OCI-LY1 (cell line): ENCODE results near the gene INTS12.
A peak's percentile ranks its signal among the peaks of the same experiment; 100 is the strongest.

Experiments
- H2AFZ ChIP-seq: fragments of 200-600 bp; sonication (generic), shearing (Covaris generic); 2 replicates; pipeline ENCODE4 v1.6.0; 2014; ENCODE audit warnings: antibody characterized with exemption, mild to moderate bottlenecking, low read length
- H3F3A ChIP-seq: fragments of 200-600 bp; sonication (generic), shearing (Covaris generic); 2 replicates; pipeline ENCODE4 v1.6.0; 2014; ENCODE audit warnings: mild to moderate bottlenecking, antibody characterized with exemption, low read length, moderate library complexity; ENCODE audit not compliant: insufficient read depth
- H3K27ac ChIP-seq: fragments of 200-600 bp; sonication (generic); 2 replicates; pipeline ENCODE4 v1.5.1; 2014; ENCODE audit warnings: low read length, mixed run types, mild to moderate bottlenecking, low read depth; ENCODE audit not compliant: poor library complexity, severe bottlenecking
- H3K27me3 ChIP-seq: fragments of 200-600 bp; sonication (generic); 2 replicates; pipeline ENCODE4 v1.6.0; 2014; ENCODE audit warnings: antibody characterized with exemption, mild to moderate bottlenecking, low read length, moderate library complexity; ENCODE audit not compliant: insufficient read depth
- H3K36me3 ChIP-seq: fragments of 200-600 bp; sonication (generic); 2 replicates; pipeline ENCODE4 v1.6.1; 2014; ENCODE audit warnings: mild to moderate bottlenecking, antibody characterized with exemption, low read length, moderate library complexity, mixed read lengths; ENCODE audit not compliant: insufficient read depth
- H3K4me1 ChIP-seq: fragments of 200-600 bp; sonication (generic); 2 replicates; pipeline ENCODE4 v1.5.1; 2014; ENCODE audit warnings: mild to moderate bottlenecking, low read length, moderate library complexity; ENCODE audit not compliant: insufficient read depth, severe bottlenecking
- H3K4me2 ChIP-seq: fragments of 200-600 bp; sonication (generic), shearing (Covaris generic); 2 replicates; pipeline ENCODE4 v1.6.1; 2014; ENCODE audit warnings: low read length
- H3K4me3 ChIP-seq: fragments of 200-600 bp; sonication (generic); 2 replicates; pipeline ENCODE4 v1.5.1; 2014; ENCODE audit warnings: low read length, low read depth, mild to moderate bottlenecking, mixed read lengths; ENCODE audit not compliant: poor library complexity, severe bottlenecking
- H3K79me2 ChIP-seq: fragments of 200-600 bp; shearing (Covaris generic); 2 replicates; pipeline ENCODE4 v1.6.1; 2016; ENCODE audit warnings: mixed run types, low read length, mixed read lengths; ENCODE audit not compliant: insufficient read depth
- H3K9ac ChIP-seq: fragments of 200-600 bp; sonication (generic), shearing (Covaris generic); 2 replicates; pipeline ENCODE4 v1.6.1; 2014; ENCODE audit warnings: mild to moderate bottlenecking, low read length, mixed read lengths
- H3K9me2 ChIP-seq: fragments of 200-600 bp; sonication (generic), shearing (Covaris generic); 2 replicates; pipeline ENCODE4 v1.6.1; 2014; ENCODE audit warnings: low read depth, mild to moderate bottlenecking, low read length, mixed read lengths
- H3K9me3 ChIP-seq: fragments of 200-600 bp; shearing (Covaris generic); 2 replicates; pipeline ENCODE4 v1.6.1; 2014; ENCODE audit warnings: low read length, mixed read lengths
- H4K20me1 ChIP-seq: fragments of 200-600 bp; sonication (generic), shearing (Covaris generic); 2 replicates; pipeline ENCODE4 v1.6.0; 2016; ENCODE audit warnings: mild to moderate bottlenecking, low read length; ENCODE audit not compliant: insufficient read depth
- CTCF ChIP-seq: fragments of 200-600 bp; sonication (generic), shearing (Covaris generic); IDR thresholded peaks from 2 replicates; pipeline ENCODE4 v1.5.1; 2017; ENCODE audit warnings: mild to moderate bottlenecking, antibody characterized with exemption, low read length, moderate library complexity, mixed read lengths
- EZH2 ChIP-seq: fragments of 200-600 bp; sonication (generic), shearing (Covaris generic); IDR thresholded peaks from 2 replicates; pipeline ENCODE4 v1.8.0; 2017; ENCODE audit warnings: borderline replicate concordance, mixed run types, mild to moderate bottlenecking, antibody characterized with exemption, low read length, moderate library complexity, mixed read lengths

The INTS12 gene

GRCh38 chr4:105710678-105711077, 2.2 kb upstream of the INTS12 start:
- H3K4me2 ChIP-seq = no peak overlapping the region
- H3K27me3 ChIP-seq = no peaks in the 10 kb centered on the region
- H3K9me3 ChIP-seq = no peaks in the 10 kb centered on the region
- no peak overlapping the region for H3K9ac ChIP-seq
- H3K79me2 ChIP-seq = peaks cover 83% of the 10 kb centered on the region
- no peaks in the 10 kb centered on the region for H3K9me2 ChIP-seq
- TF ChIP-seq EZH2 (no peak), CTCF (no peak)
- peaks cover 3% of the 10 kb centered on the region; the same call in 1 of the 2 replicates for H3F3A ChIP-seq
- peaks cover 67% of the 10 kb centered on the region for H3K4me1 ChIP-seq
- H3K4me3 ChIP-seq = no peak overlapping the region
- no peaks in the 10 kb centered on the region for H3K36me3 ChIP-seq
- H4K20me1 ChIP-seq = no peaks in the 10 kb centered on the region
- no peak overlapping the region for H2AFZ ChIP-seq
- H3K27ac ChIP-seq = no peak overlapping the region

- Histone ChIP-seq H2AFZ (no peak overlapping the region), H4K20me1 (no peaks in the 10 kb centered on the region), H3K27me3 (no peaks in the 10 kb centered on the region), H3K4me2 (peak overlapping the region; percentile 84), H3K9me2 (no peaks in the 10 kb centered on the region), H3K36me3 (no peaks in the 10 kb centered on the region), H3K4me1 (peaks cover 65% of the 10 kb centered on the region), H3K9me3 (no peaks in the 10 kb centered on the region), H3K27ac (no peak overlapping the region), H3K9ac (peak overlapping the region; percentile 88; the same call in 1 of the 2 replicates), H3K4me3 (peak overlapping the region; percentile 93), H3K79me2 (peaks cover 86% of the 10 kb centered on the region), H3F3A (peaks cover 3% of the 10 kb centered on the region; the same call in 1 of the 2 replicates)
- TF ChIP-seq CTCF = no peak
- TF ChIP-seq EZH2 = no peak
Measured at GRCh38 chr4:105710012-105710600, 1.6 kb upstream of the INTS12 start.

GRCh38 chr4:105709081-105709450, 577 bp upstream of the INTS12 start:
- Histone ChIP-seq H2AFZ (no peak overlapping the region), H3K27me3 (no peaks in the 10 kb centered on the region), H3K9me2 (no peaks in the 10 kb centered on the region), H3K27ac (peak overlapping the region; percentile 14), H3K36me3 (peaks cover 10% of the 10 kb centered on the region), H3F3A (peaks cover 3% of the 10 kb centered on the region; the same call in 1 of the 2 replicates), H4K20me1 (no peaks in the 10 kb centered on the region), H3K4me3 (peak overlapping the region; percentile 93), H3K4me1 (peaks cover 55% of the 10 kb centered on the region), H3K4me2 (peak overlapping the region; percentile 84), H3K9ac (peak overlapping the region; percentile 88), H3K79me2 (peaks cover 79% of the 10 kb centered on the region), H3K9me3 (no peaks in the 10 kb centered on the region)
- TF ChIP-seq EZH2 (no peak), CTCF (no peak)
